SK-N-SH treated with all-trans-retinoic acid at 6 μM for 48 hours (cell line): ENCODE results near the gene DNAJC9.

Experiments
- ARNTL ChIP-seq: fragments of 450-650 bp; formaldehyde crosslinking; IDR thresholded peaks from 2 replicates; pipeline ENCODE4 v1.5.0; 2020; ENCODE audit warnings: low read depth, mild to moderate bottlenecking, moderate library complexity, borderline replicate concordance
- BACH2 ChIP-seq: fragments of 250-450 bp; sonication (Bioruptor Pico); IDR thresholded peaks from 2 replicates; pipeline ENCODE4 v1.9.0; 2021; ENCODE audit warnings: mild to moderate bottlenecking, borderline replicate concordance
- PPARA ChIP-seq: fragments of 250-450 bp; sonication (Bioruptor Pico); IDR thresholded peaks from 2 replicates; pipeline ENCODE4 v1.5.0; 2020; ENCODE audit warnings: mild to moderate bottlenecking, borderline replicate concordance
- TF ChIP-seq, protein P1 (sequence below): fragments of 250-450 bp; sonication (Bioruptor Pico); IDR thresholded peaks from 2 replicates; pipeline ENCODE4 v1.5.1; 2020; ENCODE audit warnings: low read depth, mild to moderate bottlenecking, moderate library complexity
- TF ChIP-seq, protein P2 (sequence below): fragments of 250-450 bp; sonication (Bioruptor Pico); IDR thresholded peaks from 2 replicates; pipeline ENCODE4 v1.5.1; 2021; ENCODE audit warnings: mild to moderate bottlenecking, moderate library complexity

DNA sequence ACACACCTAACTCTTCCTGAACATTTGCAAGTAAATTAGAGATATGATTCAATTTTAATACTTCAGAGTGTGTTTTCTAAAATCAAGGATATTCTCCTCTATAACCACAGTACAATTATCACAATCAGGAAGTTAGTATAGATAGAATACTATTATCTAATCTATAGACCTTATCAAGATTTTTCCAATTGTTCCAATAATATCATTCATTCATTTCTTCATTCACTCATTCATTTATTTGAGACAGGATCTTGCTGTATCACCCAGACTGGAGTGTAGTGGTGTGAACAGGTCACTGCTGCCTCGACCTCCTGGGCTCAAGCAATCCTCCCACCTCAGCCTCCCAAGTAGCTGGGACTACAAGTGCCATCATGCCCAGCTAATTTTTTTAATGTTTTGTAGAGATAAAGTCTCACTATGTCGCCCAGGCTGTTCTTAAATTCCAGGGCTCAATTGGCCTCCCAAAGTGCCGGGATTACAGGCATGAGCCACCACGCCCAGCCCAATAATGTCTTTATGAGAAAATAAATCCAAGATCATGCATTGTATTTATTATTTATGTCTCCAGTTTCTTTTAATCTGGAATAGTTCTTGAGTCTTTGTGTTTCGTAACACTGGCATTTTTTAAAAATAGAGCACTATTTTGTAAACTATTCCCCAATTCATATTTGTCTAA lies 16.0 kb upstream of the DNAJC9 start:
- TF ChIP-seq, protein P1, sequence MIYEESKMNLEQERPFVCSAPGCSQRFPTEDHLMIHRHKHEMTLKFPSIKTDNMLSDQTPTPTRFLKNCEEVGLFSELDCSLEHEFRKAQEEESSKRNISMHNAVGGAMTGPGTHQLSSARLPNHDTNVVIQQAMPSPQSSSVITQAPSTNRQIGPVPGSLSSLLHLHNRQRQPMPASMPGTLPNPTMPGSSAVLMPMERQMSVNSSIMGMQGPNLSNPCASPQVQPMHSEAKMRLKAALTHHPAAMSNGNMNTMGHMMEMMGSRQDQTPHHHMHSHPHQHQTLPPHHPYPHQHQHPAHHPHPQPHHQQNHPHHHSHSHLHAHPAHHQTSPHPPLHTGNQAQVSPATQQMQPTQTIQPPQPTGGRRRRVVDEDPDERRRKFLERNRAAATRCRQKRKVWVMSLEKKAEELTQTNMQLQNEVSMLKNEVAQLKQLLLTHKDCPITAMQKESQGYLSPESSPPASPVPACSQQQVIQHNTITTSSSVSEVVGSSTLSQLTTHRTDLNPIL (CRISPR knock-in tag), result no peak
- TF ChIP-seq ARNTL (CRISPR knock-in tag) (no peak), BACH2 (CRISPR knock-in tag) (no peak), PPARA (CRISPR knock-in tag) (no peak)
- TF ChIP-seq, protein P2, sequence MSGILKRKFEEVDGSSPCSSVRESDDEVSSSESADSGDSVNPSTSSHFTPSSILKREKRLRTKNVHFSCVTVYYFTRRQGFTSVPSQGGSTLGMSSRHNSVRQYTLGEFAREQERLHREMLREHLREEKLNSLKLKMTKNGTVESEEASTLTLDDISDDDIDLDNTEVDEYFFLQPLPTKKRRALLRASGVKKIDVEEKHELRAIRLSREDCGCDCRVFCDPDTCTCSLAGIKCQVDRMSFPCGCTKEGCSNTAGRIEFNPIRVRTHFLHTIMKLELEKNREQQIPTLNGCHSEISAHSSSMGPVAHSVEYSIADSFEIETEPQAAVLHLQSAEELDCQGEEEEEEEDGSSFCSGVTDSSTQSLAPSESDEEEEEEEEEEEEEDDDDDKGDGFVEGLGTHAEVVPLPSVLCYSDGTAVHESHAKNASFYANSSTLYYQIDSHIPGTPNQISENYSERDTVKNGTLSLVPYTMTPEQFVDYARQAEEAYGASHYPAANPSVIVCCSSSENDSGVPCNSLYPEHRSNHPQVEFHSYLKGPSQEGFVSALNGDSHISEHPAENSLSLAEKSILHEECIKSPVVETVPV (CRISPR knock-in tag), result no peak
